ENCODE data around the gene PLAAT2. TPM values are rescaled to one million over a fixed set of nuclear protein-coding genes. Genes with fewer than 3 reads are reported as not detected.

The PLAAT2 gene
- total and polyA plus RNA-seq, 9 of the 15 experiments (the other 6 are each of a cell fraction or from before 2014, with no cell fraction given): not detected

DNA sequence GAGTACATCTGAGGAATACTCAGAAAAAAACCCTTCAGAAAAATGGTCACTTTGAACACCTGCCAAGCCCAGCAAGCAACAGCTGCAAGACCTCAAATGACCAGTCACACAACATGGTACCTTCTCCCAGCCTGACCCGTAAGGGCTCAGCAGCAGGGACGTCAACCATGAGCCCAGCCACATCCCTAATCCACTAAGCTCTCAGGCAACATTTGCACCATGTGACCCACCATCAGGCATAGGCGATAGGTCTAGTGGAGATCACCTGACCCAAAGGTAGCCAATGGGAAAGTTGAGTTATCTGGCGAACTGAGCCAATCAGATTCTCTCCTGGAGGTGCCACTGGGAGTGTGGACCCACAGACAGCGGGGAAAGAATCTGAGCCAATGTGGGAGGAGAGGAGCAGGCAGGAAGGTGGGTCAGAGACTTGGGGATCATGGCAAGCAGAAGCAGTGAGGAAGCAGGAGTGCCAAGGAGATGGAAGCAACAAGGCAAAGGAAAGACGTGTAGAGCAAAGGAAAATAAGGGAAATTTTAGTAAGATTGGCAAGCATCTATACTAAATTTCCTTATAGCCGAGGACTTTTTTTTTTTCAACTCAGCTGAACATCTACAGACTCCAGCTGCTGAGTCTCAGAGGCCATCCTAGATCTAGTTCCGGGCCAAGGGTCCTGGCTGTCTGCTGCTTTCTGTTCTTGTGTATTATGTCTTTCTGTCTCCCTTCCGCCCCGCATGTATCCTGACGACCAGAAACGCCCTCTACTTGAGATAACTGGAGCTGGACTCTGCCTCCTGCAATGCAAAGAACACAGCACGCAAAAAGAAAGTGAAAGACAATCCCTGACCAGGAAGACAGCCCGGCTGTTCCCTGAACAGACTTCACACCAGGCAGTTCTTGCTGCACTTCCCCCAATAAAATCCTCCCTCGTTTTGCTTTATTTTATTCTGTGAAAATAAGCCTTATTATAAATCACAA lies 11.0 kb upstream of the PLAAT2 start (continued):
- TF ChIP-seq ZFX (CRISPR knock-in tag; IDR thresholded peaks at IDR 0.05) (no peak), EGR1 (conservative IDR thresholded peaks at IDR 0.05) (no peak), TAF1 (IDR thresholded peaks at IDR 0.05; ENCODE audit: control insufficient read depth, extremely low read depth, insufficient read depth, low read length, severe bottlenecking) (no peak), IFI16 (CRISPR knock-in tag; IDR thresholded peaks at IDR 0.05) (no peak), ZNF766 (CRISPR knock-in tag; conservative IDR thresholded peaks at IDR 0.05) (peak; percentile 62; the same call in 1 of the 2 replicates), MAZ (CRISPR knock-in tag; conservative IDR thresholded peaks at IDR 0.05 in 1 of 2, IDR thresholded peaks at IDR 0.05 in 1 of 2) (peak in 1 of 2 experiments; percentile 58; a peak in 2 of 4 replicates), NFXL1 (CRISPR knock-in tag; IDR thresholded peaks at IDR 0.05) (no peak), TAL1 (IDR thresholded peaks at IDR 0.05) (peak; percentile 10; the same call in 1 of the 2 replicates), SP2 (IDR thresholded peaks at IDR 0.05; ENCODE audit: extremely low read depth, low read depth, low read length, poor library complexity, severe bottlenecking) (no peak), THRAP3 (IDR thresholded peaks at IDR 0.05; ENCODE audit: borderline replicate concordance) (peak; percentile 96; the same call in 1 of the 2 replicates), NFYB (IDR thresholded peaks at IDR 0.05; ENCODE audit: extremely low read depth, insufficient read length) (peak; percentile 44), PHF20 (IDR thresholded peaks at IDR 0.05; ENCODE audit: partially characterized antibody) (peak; percentile 88), CHCHD3 (CRISPR knock-in tag; IDR thresholded peaks at IDR 0.05) (no peak), FOXK1 (CRISPR knock-in tag; IDR thresholded peaks at IDR 0.05; ENCODE audit: borderline replicate concordance) (0 out of 2 replicates have a peak, but pooled peaks have one; percentile 16), MEIS2 (IDR thresholded peaks at IDR 0.05; ENCODE audit: partially characterized antibody) (no peak)
- TF ChIP-seq, protein P1, sequence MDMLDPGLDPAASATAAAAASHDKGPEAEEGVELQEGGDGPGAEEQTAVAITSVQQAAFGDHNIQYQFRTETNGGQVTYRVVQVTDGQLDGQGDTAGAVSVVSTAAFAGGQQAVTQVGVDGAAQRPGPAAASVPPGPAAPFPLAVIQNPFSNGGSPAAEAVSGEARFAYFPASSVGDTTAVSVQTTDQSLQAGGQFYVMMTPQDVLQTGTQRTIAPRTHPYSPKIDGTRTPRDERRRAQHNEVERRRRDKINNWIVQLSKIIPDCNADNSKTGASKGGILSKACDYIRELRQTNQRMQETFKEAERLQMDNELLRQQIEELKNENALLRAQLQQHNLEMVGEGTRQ (CRISPR knock-in tag; IDR thresholded peaks at IDR 0.05): peak; percentile 87
- TF ChIP-seq, protein P2, sequence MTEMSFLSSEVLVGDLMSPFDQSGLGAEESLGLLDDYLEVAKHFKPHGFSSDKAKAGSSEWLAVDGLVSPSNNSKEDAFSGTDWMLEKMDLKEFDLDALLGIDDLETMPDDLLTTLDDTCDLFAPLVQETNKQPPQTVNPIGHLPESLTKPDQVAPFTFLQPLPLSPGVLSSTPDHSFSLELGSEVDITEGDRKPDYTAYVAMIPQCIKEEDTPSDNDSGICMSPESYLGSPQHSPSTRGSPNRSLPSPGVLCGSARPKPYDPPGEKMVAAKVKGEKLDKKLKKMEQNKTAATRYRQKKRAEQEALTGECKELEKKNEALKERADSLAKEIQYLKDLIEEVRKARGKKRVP (CRISPR knock-in tag; IDR thresholded peaks at IDR 0.05): no peak
- TF ChIP-seq, protein P3, sequence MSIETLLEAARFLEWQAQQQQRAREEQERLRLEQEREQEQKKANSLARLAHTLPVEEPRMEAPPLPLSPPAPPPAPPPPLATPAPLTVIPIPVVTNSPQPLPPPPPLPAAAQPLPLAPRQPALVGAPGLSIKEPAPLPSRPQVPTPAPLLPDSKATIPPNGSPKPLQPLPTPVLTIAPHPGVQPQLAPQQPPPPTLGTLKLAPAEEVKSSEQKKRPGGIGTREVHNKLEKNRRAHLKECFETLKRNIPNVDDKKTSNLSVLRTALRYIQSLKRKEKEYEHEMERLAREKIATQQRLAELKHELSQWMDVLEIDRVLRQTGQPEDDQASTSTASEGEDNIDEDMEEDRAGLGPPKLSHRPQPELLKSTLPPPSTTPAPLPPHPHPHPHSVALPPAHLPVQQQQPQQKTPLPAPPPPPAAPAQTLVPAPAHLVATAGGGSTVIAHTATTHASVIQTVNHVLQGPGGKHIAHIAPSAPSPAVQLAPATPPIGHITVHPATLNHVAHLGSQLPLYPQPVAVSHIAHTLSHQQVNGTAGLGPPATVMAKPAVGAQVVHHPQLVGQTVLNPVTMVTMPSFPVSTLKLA (conservative IDR thresholded peaks at IDR 0.05): peak; percentile 67 to 86
- TF ChIP-seq, protein P4, sequence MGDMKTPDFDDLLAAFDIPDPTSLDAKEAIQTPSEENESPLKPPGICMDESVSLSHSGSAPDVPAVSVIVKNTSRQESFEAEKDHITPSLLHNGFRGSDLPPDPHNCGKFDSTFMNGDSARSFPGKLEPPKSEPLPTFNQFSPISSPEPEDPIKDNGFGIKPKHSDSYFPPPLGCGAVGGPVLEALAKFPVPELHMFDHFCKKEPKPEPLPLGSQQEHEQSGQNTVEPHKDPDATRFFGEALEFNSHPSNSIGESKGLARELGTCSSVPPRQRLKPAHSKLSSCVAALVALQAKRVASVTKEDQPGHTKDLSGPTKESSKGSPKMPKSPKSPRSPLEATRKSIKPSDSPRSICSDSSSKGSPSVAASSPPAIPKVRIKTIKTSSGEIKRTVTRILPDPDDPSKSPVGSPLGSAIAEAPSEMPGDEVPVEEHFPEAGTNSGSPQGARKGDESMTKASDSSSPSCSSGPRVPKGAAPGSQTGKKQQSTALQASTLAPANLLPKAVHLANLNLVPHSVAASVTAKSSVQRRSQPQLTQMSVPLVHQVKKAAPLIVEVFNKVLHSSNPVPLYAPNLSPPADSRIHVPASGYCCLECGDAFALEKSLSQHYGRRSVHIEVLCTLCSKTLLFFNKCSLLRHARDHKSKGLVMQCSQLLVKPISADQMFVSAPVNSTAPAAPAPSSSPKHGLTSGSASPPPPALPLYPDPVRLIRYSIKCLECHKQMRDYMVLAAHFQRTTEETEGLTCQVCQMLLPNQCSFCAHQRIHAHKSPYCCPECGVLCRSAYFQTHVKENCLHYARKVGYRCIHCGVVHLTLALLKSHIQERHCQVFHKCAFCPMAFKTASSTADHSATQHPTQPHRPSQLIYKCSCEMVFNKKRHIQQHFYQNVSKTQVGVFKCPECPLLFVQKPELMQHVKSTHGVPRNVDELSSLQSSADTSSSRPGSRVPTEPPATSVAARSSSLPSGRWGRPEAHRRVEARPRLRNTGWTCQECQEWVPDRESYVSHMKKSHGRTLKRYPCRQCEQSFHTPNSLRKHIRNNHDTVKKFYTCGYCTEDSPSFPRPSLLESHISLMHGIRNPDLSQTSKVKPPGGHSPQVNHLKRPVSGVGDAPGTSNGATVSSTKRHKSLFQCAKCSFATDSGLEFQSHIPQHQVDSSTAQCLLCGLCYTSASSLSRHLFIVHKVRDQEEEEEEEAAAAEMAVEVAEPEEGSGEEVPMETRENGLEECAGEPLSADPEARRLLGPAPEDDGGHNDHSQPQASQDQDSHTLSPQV (IDR thresholded peaks at IDR 0.05): peak; percentile 68; the same call in 1 of the 2 replicates

All from K562 (cell line).